ENCODE measurements around the gene NEK6.

- TF ChIP-seq, protein P1, sequence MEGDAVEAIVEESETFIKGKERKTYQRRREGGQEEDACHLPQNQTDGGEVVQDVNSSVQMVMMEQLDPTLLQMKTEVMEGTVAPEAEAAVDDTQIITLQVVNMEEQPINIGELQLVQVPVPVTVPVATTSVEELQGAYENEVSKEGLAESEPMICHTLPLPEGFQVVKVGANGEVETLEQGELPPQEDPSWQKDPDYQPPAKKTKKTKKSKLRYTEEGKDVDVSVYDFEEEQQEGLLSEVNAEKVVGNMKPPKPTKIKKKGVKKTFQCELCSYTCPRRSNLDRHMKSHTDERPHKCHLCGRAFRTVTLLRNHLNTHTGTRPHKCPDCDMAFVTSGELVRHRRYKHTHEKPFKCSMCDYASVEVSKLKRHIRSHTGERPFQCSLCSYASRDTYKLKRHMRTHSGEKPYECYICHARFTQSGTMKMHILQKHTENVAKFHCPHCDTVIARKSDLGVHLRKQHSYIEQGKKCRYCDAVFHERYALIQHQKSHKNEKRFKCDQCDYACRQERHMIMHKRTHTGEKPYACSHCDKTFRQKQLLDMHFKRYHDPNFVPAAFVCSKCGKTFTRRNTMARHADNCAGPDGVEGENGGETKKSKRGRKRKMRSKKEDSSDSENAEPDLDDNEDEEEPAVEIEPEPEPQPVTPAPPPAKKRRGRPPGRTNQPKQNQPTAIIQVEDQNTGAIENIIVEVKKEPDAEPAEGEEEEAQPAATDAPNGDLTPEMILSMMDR (IDR thresholded peaks at IDR 0.05; ENCODE audit: borderline replicate concordance, extremely low read depth, low read length, poor library complexity, severe bottlenecking): no peak
- no peak for TF ChIP-seq EZH2 (IDR thresholded peaks at IDR 0.05; ENCODE audit: borderline replicate concordance, low read depth, low read length, severe bottlenecking)
Measured at GRCh38 chr9:124348363-124348762, 90.6 kb downstream of the NEK6 start.
